ENCODE results near the gene PIBF1. TPM values are rescaled to one million over a fixed set of nuclear protein-coding genes. Genes with fewer than 3 reads are reported as not detected.

The PIBF1 gene
- total and polyA plus RNA-seq, 7 donors: 5.4 to 12.8 (median 7.5) TPM

DNA sequence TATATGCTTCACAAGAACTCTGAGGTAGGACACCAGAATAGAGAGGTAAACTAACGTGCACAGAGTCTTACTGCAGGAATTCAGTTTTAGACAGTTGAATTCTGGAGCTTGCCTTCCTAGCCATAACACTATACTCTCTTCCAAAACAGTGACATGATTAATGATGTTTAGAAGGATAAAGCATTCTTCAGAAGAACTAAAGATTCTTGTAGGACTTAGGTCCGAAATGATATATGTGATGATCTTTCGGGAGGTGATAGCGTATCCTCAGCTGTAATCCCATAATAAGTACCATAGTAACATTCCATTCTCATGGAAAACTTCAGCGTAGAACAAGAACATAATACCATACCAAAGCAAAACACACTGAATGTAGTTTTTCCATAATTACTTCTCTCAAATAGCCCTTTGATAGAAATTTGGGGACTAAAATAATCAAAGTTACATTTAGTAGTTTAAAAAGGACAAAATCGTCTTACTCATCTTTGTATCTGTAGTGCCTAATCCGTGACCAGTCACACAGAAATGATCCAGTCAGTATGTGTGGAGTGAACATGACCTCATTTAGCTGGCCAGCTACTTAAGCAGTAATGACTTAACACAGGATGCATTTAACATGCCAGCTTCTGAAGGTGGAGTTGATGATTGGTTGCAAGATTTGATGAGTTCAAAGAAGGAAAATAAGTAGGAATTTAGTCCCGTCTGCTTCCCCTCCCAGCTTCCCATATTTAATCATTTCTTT lies 38.4 kb downstream of the PIBF1 start:
- Histone ChIP-seq H3K27ac (no peak overlapping the region), H3K36me3 (ENCODE audit: insufficient read depth in 1 of 2, low read depth in 1 of 2) (peaks cover 0 to 28% of the 10 kb centered on the region in 2 donors), H3K4me3 (no peak overlapping the region), H3K9me3 (no peaks in the 10 kb centered on the region), H3K4me1 (no peaks in the 10 kb centered on the region), H3K27me3 (ENCODE audit: insufficient read depth in 3 of 3, low read length in 2 of 3) (no peaks in the 10 kb centered on the region)
- 72 to 89% (median 74%) methylated on average over 8 of the region's 8 CpGs for WGBS, 3 donors
- ATAC-seq: peak in 1 of 4 donors; percentile 51
- DNase-seq: no peak
- intact Hi-C loops (cut with DNase I): no loop called here
- TF ChIP-seq, protein P1, sequence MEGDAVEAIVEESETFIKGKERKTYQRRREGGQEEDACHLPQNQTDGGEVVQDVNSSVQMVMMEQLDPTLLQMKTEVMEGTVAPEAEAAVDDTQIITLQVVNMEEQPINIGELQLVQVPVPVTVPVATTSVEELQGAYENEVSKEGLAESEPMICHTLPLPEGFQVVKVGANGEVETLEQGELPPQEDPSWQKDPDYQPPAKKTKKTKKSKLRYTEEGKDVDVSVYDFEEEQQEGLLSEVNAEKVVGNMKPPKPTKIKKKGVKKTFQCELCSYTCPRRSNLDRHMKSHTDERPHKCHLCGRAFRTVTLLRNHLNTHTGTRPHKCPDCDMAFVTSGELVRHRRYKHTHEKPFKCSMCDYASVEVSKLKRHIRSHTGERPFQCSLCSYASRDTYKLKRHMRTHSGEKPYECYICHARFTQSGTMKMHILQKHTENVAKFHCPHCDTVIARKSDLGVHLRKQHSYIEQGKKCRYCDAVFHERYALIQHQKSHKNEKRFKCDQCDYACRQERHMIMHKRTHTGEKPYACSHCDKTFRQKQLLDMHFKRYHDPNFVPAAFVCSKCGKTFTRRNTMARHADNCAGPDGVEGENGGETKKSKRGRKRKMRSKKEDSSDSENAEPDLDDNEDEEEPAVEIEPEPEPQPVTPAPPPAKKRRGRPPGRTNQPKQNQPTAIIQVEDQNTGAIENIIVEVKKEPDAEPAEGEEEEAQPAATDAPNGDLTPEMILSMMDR (IDR thresholded peaks at IDR 0.05): no peak

DNA sequence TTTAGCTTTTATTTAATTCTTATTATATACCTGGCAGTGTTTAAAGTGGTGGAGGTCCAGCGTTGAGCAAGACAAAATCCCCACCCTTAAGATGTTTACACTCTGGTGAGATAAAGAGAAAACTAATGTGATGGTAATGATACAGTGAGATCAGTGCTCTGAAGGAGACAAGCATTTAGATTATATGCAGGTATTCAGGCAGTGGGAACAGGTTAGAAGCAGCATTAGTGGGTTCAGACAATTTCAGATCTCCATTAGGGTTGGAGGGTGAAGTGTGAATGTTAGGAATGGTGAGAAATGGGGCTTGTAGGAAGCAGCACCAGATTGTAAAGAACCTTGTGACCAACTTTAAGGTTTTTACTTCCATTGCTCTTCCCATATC lies 39.0 kb downstream of the PIBF1 start:
- Histone ChIP-seq H3K4me3 (no peak overlapping the region), H3K9me3 (no peaks in the 10 kb centered on the region), H3K4me1 (no peaks in the 10 kb centered on the region), H3K36me3 (ENCODE audit: insufficient read depth in 1 of 2, low read depth in 1 of 2) (peaks cover 0 to 28% of the 10 kb centered on the region in 2 donors), H3K27me3 (ENCODE audit: insufficient read depth in 3 of 3, low read length in 2 of 3) (no peaks in the 10 kb centered on the region), H3K27ac (no peak overlapping the region)
- TF ChIP-seq, protein P1 (IDR thresholded peaks at IDR 0.05): no peak
- WGBS, 3 donors: 67 to 83% (median 71%) methylated on average over 1 of the region's 1 CpG
- no peak for ATAC-seq
- no peak for DNase-seq
- intact Hi-C loops (cut with DNase I): no loop called here

DNA sequence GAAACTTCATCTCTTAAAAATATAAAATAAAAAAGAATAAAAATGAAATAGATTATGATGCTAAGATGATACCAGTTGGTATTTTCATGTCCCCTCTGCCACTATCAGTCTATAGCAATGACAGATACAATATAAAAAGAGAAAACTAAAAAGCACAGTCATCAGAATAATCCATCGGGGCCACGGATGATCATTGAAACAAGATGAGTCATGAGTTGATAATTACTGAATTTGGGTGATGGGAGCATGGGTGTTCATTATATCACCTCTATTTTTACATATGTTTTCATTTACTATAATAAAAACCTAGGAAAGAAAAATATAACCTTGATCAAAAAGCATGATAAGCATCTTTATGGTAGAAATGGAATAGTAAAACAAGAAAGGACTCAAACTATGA lies 41.1 kb downstream of the PIBF1 start:
- Histone ChIP-seq H3K9me3 (no peaks in the 10 kb centered on the region), H3K36me3 (ENCODE audit: insufficient read depth in 1 of 2, low read depth in 1 of 2) (peaks cover 0 to 43% of the 10 kb centered on the region in 2 donors), H3K4me1 (no peaks in the 10 kb centered on the region), H3K27ac (no peak overlapping the region), H3K4me3 (no peak overlapping the region), H3K27me3 (ENCODE audit: insufficient read depth in 3 of 3, low read length in 2 of 3) (no peaks in the 10 kb centered on the region)
- 81 to 97% (median 96%) methylated on average over 2 of the region's 2 CpGs for WGBS, 3 donors
- intact Hi-C loops (cut with DNase I): no loop called here
- no peak for ATAC-seq
- TF ChIP-seq, protein P1 (IDR thresholded peaks at IDR 0.05): no peak
- no peak for DNase-seq

DNA sequence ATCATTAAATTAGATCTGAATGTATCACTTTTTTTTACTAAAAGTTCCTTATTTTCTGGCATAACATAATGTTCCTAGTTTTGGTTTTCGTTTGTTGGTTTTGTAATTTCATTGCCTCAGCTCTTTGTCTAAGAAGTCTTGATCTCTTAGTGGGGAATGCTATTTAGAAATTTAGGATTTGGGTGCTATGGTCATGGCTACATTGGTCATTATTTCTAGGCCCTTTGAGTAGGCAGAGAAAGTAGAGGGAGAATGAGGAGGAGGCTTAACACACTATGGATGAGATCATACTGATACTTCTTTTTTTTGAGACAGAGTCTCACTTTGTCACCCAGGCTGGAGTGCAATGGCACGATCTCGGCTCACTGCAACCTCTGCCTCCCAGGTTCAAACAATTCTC lies 41.8 kb downstream of the PIBF1 start:
- intact Hi-C loops (cut with DNase I): no loop called here

More for the DNA sequence above, 41.8 kb downstream of the PIBF1 start:
- Histone ChIP-seq H3K4me1 (no peaks in the 10 kb centered on the region), H3K9me3 (no peaks in the 10 kb centered on the region), H3K4me3 (no peak overlapping the region), H3K27me3 (ENCODE audit: insufficient read depth in 3 of 3, low read length in 2 of 3) (no peaks in the 10 kb centered on the region), H3K36me3 (ENCODE audit: insufficient read depth in 1 of 2, low read depth in 1 of 2) (peaks cover 0 to 46% of the 10 kb centered on the region in 2 donors), H3K27ac (no peak overlapping the region)
- TF ChIP-seq, protein P1 (IDR thresholded peaks at IDR 0.05): no peak
- ATAC-seq (no peak), DNase-seq (no peak)
- WGBS, 3 donors: 87 to 94% (median 88%) methylated on average over 3 of the region's 3 CpGs
